WTC11 (cell line): Measurements from ENCODE around the gene MRFAP1. TPM values are rescaled to one million over a fixed set of nuclear protein-coding genes. Genes with fewer than 3 reads are reported as not detected.

Experiments
- ATAC-seq: fragments of 200-7000 bp; cut with Tn5 transposase; 2 replicates; pipeline ENCODE4 v1.10.0; 2021; ENCODE audit warnings: mild to moderate bottlenecking, moderate library complexity
- CTCF ChIA-PET: fragments of 300-600 bp; sonication (Branson Sonifier 250); formaldehyde crosslinking; loops from one replicate; lab custom pipeline; 2021; ENCODE audit warnings: antibody characterized with exemption; lab: Charles Lee
- POLR2A ChIA-PET: fragments of 350-600 bp; sonication (Branson Sonifier 250); formaldehyde crosslinking; loops from one replicate; lab custom pipeline; 2021; ENCODE audit warnings: antibody characterized with exemption; lab: Charles Lee
- DNase-seq: peaks from one replicate; pipeline ENCODE4 v3.0.0; 2021; ENCODE audit warnings: low spot score
- H3K27ac Mint-ChIP-seq: 2 replicates; pipeline ENCODE4 v1.8.0; 2021; ENCODE audit warnings: mixed read lengths
- H3K27me3 Mint-ChIP-seq: 2 replicates; pipeline ENCODE4 v1.8.0; 2021; ENCODE audit warnings: low read depth, mild to moderate bottlenecking, moderate library complexity, mixed read lengths
- H3K36me3 Mint-ChIP-seq: 2 replicates; pipeline ENCODE4 v1.8.0; 2021; ENCODE audit warnings: mixed read lengths
- H3K4me1 Mint-ChIP-seq: 2 replicates; pipeline ENCODE4 v1.8.0; 2022; ENCODE audit warnings: mixed read lengths
- H3K4me3 Mint-ChIP-seq: 2 replicates; pipeline ENCODE4 v1.8.0; 2021; ENCODE audit warnings: mild to moderate bottlenecking, moderate library complexity, mixed read lengths
- H3K9me3 Mint-ChIP-seq: 2 replicates; pipeline ENCODE4 v1.8.0; 2021; ENCODE audit warnings: mixed read lengths
- ATF1 ChIP-seq: sonication (generic); formaldehyde crosslinking; IDR thresholded peaks from 2 replicates; pipeline ENCODE4 v1.8.1; 2023; ENCODE audit warnings: mild to moderate bottlenecking, moderate library complexity, missing genetic modification reagents
- CBFB ChIP-seq: sonication (generic); formaldehyde crosslinking; IDR thresholded peaks from 2 replicates; pipeline ENCODE4 v1.8.1; 2022; ENCODE audit warnings: mild to moderate bottlenecking, low read depth, missing genetic modification reagents
- ELF4 ChIP-seq: sonication (generic); formaldehyde crosslinking; IDR thresholded peaks from 2 replicates; pipeline ENCODE4 v1.8.1; 2022; ENCODE audit warnings: low read depth, mild to moderate bottlenecking, moderate library complexity, missing genetic modification reagents
- GABPB1 ChIP-seq: sonication (generic); formaldehyde crosslinking; IDR thresholded peaks from 2 replicates; pipeline ENCODE4 v1.8.1; 2023; ENCODE audit warnings: mild to moderate bottlenecking, missing genetic modification reagents
- MXD4 ChIP-seq: fragments of 250-450 bp; sonication (Bioruptor Pico); IDR thresholded peaks from 2 replicates; pipeline ENCODE4 v1.8.0; 2021; ENCODE audit warnings: mild to moderate bottlenecking, moderate library complexity, borderline replicate concordance
- NR1H2 ChIP-seq: sonication (generic); formaldehyde crosslinking; IDR thresholded peaks from 2 replicates; pipeline ENCODE4 v1.9.0; 2021; ENCODE audit warnings: mild to moderate bottlenecking, moderate library complexity, missing genetic modification reagents
- PRRX2 ChIP-seq: fragments of 250-450 bp; sonication (Bioruptor Pico); IDR thresholded peaks from 2 replicates; pipeline ENCODE4 v1.8.0; 2021; ENCODE audit warnings: mild to moderate bottlenecking
- TEAD1 ChIP-seq: sonication (generic); formaldehyde crosslinking; IDR thresholded peaks from 2 replicates; pipeline ENCODE4 v1.8.0; 2022; ENCODE audit warnings: mild to moderate bottlenecking, missing genetic modification reagents
- TEAD4 ChIP-seq: sonication (generic); formaldehyde crosslinking; IDR thresholded peaks from 2 replicates; pipeline ENCODE4 v1.8.0; 2022; ENCODE audit warnings: mild to moderate bottlenecking, missing genetic modification reagents
- ZBTB21 ChIP-seq: sonication (generic); formaldehyde crosslinking; IDR thresholded peaks from 2 replicates; pipeline ENCODE4 v1.8.1; 2023; ENCODE audit warnings: mild to moderate bottlenecking, missing genetic modification reagents, borderline replicate concordance
- ZNF396 ChIP-seq: fragments of 250-450 bp; sonication (Bioruptor Pico); IDR thresholded peaks from 2 replicates; pipeline ENCODE4 v1.8.0; 2021; ENCODE audit warnings: mild to moderate bottlenecking, moderate library complexity, borderline replicate concordance
- total RNA-seq: library from RNA; stranded (reverse); gene quantifications from 3 replicates; pipeline ENCODE4 v1.2.3, GENCODE V29; 2021
- TF ChIP-seq, protein P1 (sequence below): sonication (generic); formaldehyde crosslinking; IDR thresholded peaks from 2 replicates; pipeline ENCODE4 v1.8.1; 2023; ENCODE audit warnings: mild to moderate bottlenecking, missing genetic modification reagents
- TF ChIP-seq, protein P2 (sequence below): sonication (generic); formaldehyde crosslinking; IDR thresholded peaks from 2 replicates; pipeline ENCODE4 v1.8.1; 2023; ENCODE audit warnings: mild to moderate bottlenecking, missing genetic modification reagents, borderline replicate concordance
- TF ChIP-seq, protein P3 (sequence below): fragments of 200-600 bp; IDR thresholded peaks from 2 replicates; pipeline ENCODE4 v1.8.0; 2022; ENCODE audit warnings: antibody characterized with exemption
- TF ChIP-seq, protein P4 (sequence below): sonication (generic); formaldehyde crosslinking; IDR thresholded peaks from 2 replicates; pipeline ENCODE4 v1.8.0; 2023; ENCODE audit warnings: missing genetic modification reagents
- TF ChIP-seq, protein P5 (sequence below): sonication (generic); formaldehyde crosslinking; IDR thresholded peaks from 2 replicates; pipeline ENCODE4 v1.8.1; 2023; ENCODE audit warnings: mild to moderate bottlenecking, moderate library complexity, missing genetic modification reagents
- TF ChIP-seq, protein P6 (sequence below): sonication (generic); formaldehyde crosslinking; IDR thresholded peaks from 2 replicates; pipeline ENCODE4 v1.8.0; 2022; ENCODE audit warnings: mild to moderate bottlenecking, missing genetic modification reagents

Gene MRFAP1
- total RNA-seq, 1 experiment from 2014 or later, result 319 TPM

DNA sequence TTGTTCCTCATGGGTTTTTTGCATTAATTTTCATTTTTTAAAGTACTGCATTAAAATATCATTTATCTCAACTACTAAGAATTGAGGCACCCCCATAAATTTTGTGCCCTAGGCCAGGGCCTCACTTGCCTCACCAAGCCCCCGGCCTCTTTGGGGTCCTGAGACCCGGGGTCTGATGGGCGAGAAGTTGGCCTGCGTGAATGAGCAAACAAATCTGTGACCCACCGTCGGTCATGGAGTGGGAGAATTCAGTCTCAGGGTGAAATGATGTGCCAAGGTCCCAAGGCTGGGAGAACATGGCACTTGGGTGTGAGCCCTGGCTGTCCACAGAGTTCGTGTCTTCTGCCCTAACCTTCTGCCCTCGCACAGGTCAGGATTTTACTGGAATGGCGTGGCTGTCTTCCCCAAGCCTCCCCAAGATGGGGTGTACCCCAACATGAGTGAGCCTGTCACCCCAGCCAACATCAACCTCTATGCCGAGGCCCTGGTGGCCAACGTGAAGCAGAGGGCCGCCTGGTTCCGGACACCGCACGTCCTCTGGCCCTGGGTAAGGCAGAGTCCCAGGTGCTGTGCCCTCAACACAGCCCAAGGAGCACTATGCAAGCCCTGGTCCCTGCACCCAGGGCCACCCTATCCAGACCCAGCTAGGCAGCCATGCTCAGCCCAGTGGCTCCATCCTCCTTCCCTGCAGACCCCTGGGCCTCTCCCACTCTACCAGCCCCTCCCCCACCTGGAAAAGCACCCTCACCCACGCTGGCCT is 47.5 kb upstream of the MRFAP1 start:
- CTCF ChIA-PET, result interaction anchor here (0.7 to 1.6 kb wide), 3 partner anchors 16 to 109 kb away, joined by 3 to 6 read pairs (median 4); no protein-coding TSS in a partner anchor
- POLR2A ChIA-PET, result no interaction called here
- Mint-ChIP-seq H3K9me3 (no peaks in the 10 kb centered on the region), H3K36me3 (peaks cover 2% of the 10 kb centered on the region; the same call in 1 of the 2 replicates), H3K4me3 (no peak overlapping the region), H3K27me3 (no peaks in the 10 kb centered on the region; the same call in 1 of the 2 replicates), H3K4me1 (no peaks in the 10 kb centered on the region), H3K27ac (no peak overlapping the region)
- no peak for ATAC-seq
- DNase-seq, result no peak
- TF ChIP-seq TEAD1 (CRISPR knock-in tag), result no peak
- TF ChIP-seq ELF4, result no peak
- TF ChIP-seq, protein P1, sequence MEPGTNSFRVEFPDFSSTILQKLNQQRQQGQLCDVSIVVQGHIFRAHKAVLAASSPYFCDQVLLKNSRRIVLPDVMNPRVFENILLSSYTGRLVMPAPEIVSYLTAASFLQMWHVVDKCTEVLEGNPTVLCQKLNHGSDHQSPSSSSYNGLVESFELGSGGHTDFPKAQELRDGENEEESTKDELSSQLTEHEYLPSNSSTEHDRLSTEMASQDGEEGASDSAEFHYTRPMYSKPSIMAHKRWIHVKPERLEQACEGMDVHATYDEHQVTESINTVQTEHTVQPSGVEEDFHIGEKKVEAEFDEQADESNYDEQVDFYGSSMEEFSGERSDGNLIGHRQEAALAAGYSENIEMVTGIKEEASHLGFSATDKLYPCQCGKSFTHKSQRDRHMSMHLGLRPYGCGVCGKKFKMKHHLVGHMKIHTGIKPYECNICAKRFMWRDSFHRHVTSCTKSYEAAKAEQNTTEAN (CRISPR knock-in tag), result no peak
- no peak for TF ChIP-seq ZBTB21 (CRISPR knock-in tag)
- TF ChIP-seq NR1H2, result no peak
- TF ChIP-seq, protein P2, sequence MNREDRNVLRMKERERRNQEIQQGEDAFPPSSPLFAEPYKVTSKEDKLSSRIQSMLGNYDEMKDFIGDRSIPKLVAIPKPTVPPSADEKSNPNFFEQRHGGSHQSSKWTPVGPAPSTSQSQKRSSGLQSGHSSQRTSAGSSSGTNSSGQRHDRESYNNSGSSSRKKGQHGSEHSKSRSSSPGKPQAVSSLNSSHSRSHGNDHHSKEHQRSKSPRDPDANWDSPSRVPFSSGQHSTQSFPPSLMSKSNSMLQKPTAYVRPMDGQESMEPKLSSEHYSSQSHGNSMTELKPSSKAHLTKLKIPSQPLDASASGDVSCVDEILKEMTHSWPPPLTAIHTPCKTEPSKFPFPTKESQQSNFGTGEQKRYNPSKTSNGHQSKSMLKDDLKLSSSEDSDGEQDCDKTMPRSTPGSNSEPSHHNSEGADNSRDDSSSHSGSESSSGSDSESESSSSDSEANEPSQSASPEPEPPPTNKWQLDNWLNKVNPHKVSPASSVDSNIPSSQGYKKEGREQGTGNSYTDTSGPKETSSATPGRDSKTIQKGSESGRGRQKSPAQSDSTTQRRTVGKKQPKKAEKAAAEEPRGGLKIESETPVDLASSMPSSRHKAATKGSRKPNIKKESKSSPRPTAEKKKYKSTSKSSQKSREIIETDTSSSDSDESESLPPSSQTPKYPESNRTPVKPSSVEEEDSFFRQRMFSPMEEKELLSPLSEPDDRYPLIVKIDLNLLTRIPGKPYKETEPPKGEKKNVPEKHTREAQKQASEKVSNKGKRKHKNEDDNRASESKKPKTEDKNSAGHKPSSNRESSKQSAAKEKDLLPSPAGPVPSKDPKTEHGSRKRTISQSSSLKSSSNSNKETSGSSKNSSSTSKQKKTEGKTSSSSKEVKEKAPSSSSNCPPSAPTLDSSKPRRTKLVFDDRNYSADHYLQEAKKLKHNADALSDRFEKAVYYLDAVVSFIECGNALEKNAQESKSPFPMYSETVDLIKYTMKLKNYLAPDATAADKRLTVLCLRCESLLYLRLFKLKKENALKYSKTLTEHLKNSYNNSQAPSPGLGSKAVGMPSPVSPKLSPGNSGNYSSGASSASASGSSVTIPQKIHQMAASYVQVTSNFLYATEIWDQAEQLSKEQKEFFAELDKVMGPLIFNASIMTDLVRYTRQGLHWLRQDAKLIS, result no peak
- TF ChIP-seq, protein P3, sequence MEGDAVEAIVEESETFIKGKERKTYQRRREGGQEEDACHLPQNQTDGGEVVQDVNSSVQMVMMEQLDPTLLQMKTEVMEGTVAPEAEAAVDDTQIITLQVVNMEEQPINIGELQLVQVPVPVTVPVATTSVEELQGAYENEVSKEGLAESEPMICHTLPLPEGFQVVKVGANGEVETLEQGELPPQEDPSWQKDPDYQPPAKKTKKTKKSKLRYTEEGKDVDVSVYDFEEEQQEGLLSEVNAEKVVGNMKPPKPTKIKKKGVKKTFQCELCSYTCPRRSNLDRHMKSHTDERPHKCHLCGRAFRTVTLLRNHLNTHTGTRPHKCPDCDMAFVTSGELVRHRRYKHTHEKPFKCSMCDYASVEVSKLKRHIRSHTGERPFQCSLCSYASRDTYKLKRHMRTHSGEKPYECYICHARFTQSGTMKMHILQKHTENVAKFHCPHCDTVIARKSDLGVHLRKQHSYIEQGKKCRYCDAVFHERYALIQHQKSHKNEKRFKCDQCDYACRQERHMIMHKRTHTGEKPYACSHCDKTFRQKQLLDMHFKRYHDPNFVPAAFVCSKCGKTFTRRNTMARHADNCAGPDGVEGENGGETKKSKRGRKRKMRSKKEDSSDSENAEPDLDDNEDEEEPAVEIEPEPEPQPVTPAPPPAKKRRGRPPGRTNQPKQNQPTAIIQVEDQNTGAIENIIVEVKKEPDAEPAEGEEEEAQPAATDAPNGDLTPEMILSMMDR, result no peak
- TF ChIP-seq, protein P4, sequence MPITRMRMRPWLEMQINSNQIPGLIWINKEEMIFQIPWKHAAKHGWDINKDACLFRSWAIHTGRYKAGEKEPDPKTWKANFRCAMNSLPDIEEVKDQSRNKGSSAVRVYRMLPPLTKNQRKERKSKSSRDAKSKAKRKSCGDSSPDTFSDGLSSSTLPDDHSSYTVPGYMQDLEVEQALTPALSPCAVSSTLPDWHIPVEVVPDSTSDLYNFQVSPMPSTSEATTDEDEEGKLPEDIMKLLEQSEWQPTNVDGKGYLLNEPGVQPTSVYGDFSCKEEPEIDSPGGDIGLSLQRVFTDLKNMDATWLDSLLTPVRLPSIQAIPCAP (CRISPR knock-in tag), result no peak
- no peak for TF ChIP-seq GABPB1 (CRISPR knock-in tag)
- TF ChIP-seq PRRX2 (CRISPR knock-in tag), result no peak
- TF ChIP-seq, protein P5, sequence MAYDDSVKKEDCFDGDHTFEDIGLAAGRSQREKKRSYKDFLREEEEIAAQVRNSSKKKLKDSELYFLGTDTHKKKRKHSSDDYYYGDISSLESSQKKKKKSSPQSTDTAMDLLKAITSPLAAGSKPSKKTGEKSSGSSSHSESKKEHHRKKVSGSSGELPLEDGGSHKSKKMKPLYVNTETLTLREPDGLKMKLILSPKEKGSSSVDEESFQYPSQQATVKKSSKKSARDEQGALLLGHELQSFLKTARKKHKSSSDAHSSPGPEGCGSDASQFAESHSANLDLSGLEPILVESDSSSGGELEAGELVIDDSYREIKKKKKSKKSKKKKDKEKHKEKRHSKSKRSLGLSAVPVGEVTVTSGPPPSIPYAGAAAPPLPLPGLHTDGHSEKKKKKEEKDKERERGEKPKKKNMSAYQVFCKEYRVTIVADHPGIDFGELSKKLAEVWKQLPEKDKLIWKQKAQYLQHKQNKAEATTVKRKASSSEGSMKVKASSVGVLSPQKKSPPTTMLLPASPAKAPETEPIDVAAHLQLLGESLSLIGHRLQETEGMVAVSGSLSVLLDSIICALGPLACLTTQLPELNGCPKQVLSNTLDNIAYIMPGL (CRISPR knock-in tag), result no peak
- no peak for TF ChIP-seq ATF1
- no peak for TF ChIP-seq MXD4
- TF ChIP-seq CBFB, result no peak
- TF ChIP-seq, protein P6, sequence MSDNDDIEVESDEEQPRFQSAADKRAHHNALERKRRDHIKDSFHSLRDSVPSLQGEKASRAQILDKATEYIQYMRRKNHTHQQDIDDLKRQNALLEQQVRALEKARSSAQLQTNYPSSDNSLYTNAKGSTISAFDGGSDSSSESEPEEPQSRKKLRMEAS (CRISPR knock-in tag), result no peak
- TF ChIP-seq ZNF396 (CRISPR knock-in tag), result no peak
- no peak for TF ChIP-seq TEAD4 (CRISPR knock-in tag)
